ENCODE data around the gene BUD23. TPM values are rescaled to one million over a fixed set of nuclear protein-coding genes. Genes with fewer than 3 reads are reported as not detected.

Gene BUD23
- total and polyA plus RNA-seq, 9 of the 15 experiments (the other 6 are each of a cell fraction or from before 2014, with no cell fraction given): 79.5 to 270 (median 150) TPM

GRCh38 chr7:73738220-73738611, 54.8 kb downstream of the BUD23 start (continued):
- no peak for TF ChIP-seq CHD7 (IDR thresholded peaks at IDR 0.05; ENCODE audit: low read depth, low read length)
- 0 out of 2 replicates have a peak, but pooled peaks have one; percentile 28 for TF ChIP-seq KAT7 (CRISPR knock-in tag; IDR thresholded peaks at IDR 0.05; ENCODE audit: borderline replicate concordance)
- no peak for TF ChIP-seq ZFP36 (IDR thresholded peaks at IDR 0.05; ENCODE audit: low read depth, low read length, partially characterized antibody)
- no peak for TF ChIP-seq ZNF174 (CRISPR knock-in tag; IDR thresholded peaks at IDR 0.05)
- TF ChIP-seq RBM22 (IDR thresholded peaks at IDR 0.05; ENCODE audit: low read depth, low read length, poor library complexity, severe bottlenecking): no peak
- no peak for TF ChIP-seq ZNF239 (CRISPR knock-in tag; IDR thresholded peaks at IDR 0.05)
- TF ChIP-seq CREB3 (tag; conservative IDR thresholded peaks at IDR 0.05; ENCODE audit: low read depth): 0 out of 2 replicates have a peak, but pooled peaks have one; percentile 31
- TF ChIP-seq HIVEP1 (CRISPR knock-in tag; IDR thresholded peaks at IDR 0.05): peak; percentile 23; the same call in 1 of the 2 replicates
- TF ChIP-seq TRIM25 (IDR thresholded peaks at IDR 0.05; ENCODE audit: borderline replicate concordance): no peak
- no peak for TF ChIP-seq ZBTB5 (IDR thresholded peaks at IDR 0.05)
- TF ChIP-seq BCOR (IDR thresholded peaks at IDR 0.05): peak; percentile 16; the same call in 1 of the 2 replicates
